NCI-H526 treated with DMSO at 0.1 percent for 48 hours (cell line): Measurements from ENCODE around the gene FMNL3.

Source experiments
- DNase-seq: peaks from one replicate; lab custom pipeline; 2025; lab: John Stamatoyannopoulos, UW

FMNL3 gene

DNA sequence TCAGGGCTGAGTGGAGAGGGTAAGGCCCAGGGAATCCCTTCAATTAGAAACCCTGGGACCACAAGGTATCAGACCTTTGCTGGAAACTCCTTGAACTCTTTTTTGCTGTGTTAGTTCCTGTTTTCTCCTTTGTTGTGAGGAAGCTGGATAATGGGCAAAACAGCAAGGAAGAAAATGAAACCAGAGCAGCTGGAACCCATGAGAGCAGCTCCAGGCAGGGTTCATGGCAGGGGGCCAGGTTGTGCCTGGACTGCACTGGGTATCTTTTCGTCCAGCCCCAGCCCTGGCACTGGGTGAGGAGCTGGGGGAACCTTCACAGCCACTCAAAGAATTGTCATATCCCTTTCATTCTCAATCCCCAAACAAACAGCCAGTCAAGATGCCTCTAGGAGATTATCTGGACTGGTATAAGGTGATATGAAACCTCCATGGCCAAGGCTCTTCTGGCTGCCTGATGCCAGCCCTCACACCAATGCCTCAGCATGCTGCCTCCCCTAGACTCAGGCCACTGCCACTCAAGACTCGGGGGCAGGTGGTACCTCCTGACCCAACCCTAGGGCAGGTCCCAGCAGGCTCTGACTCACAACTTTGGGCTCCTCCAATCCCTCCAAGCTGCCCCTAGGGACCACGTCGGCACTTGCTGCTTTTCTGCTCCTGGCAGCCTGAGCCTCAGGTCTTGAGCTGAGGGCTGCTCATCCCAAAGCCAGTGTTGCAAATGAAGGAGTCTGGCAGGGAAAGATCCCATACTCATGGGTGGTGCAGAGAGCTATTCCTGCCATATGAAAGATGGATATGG, 118.3 kb downstream of the FMNL3 start:
- DNase-seq: no peak

DNA sequence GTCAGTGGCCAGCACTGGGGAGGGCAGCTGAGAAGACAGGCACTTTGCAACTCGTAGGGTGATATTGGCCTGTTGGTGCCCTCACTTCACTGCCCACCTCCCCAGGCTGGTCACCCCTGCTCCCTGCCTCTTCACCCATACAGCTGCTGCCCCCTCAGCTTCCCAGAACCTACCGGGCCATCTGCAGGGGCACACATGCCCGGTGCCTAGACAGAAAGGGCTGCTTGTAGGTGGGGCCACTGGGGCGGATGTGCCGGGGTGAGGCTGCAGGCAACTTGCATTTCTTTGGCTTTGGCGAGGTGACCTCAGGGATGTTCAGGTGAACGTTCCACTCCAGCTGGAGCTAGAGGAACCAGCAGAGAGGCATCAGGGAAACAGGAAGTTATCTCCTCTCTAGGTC, 118.9 kb downstream of the FMNL3 start:
- DNase-seq: no peak

DNA sequence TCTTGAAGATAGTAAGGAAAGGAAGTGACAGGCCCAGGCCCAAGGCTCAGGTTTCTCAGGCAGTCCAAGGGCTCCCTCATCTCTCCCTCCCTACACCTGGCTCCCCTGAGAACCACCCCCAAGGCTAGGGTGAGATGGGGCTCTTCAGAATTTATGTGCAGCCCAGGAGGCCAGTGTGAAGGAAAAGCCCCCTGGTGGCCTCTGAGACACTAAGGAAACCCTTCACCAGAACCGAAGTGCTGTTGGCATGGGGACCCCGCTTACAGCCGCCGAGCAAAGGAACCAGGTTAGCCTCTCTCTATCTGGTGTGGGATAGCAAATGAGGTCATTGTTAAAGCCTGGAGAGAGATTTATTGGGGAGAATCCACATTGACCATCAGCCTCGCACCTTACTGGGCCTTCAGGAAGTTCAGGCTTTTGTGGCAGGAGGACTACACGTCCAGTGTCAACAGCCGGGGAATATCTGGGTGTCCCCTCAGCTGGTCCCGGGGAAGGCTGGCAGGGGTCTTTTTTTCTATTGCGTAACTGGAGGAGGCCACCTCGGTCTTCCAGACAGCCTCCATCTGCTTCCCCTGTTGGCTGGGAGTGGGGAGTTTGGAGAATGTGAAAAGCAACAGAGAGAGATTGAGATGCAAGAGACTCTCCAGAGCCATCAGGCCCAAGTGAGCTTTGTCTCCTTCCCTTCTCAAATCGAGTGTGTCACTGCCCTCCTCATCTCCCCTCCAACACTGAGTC, 119.9 kb downstream of the FMNL3 start:
- DNase-seq: no peak
